Activated B cell treated with CpG ODN at 0.5 μM for 24 hours (primary cell): ENCODE results near the gene TIGAR. TPM values are rescaled to one million over a fixed set of nuclear protein-coding genes. Genes with fewer than 3 reads are reported as not detected.

ENCODE experiments used
- ATAC-seq: fragments of 200-7000 bp; cut with Tn5 transposase; one replicate; pipeline ENCODE4 v1.10.0; 2021; ENCODE audit warnings: low read depth, mild to moderate bottlenecking, moderate library complexity
- CTCF ChIA-PET: fragments of 350-600 bp; sonication (Branson Sonifier 250); formaldehyde crosslinking; loops from one replicate; lab custom pipeline; 2021; ENCODE audit warnings: antibody characterized with exemption; lab: Charles Lee
- POLR2A ChIA-PET: fragments of 350-600 bp; sonication (Branson Sonifier 250); formaldehyde crosslinking; loops from one replicate; lab custom pipeline; 2021; ENCODE audit warnings: antibody characterized with exemption; lab: Charles Lee
- DNase-seq: peaks from one replicate; pipeline ENCODE4 v3.0.0; 2022
- H3K27ac Mint-ChIP-seq: one replicate; pipeline ENCODE4 v1.8.0; 2020; ENCODE audit warnings: mixed read lengths
- H3K27me3 Mint-ChIP-seq: one replicate; pipeline ENCODE4 v1.8.0; 2021; ENCODE audit warnings: mixed read lengths
- H3K36me3 Mint-ChIP-seq: one replicate; pipeline ENCODE4 v1.8.0; 2021; ENCODE audit warnings: low read depth, mixed read lengths
- H3K4me1 Mint-ChIP-seq: one replicate; pipeline ENCODE4 v1.8.0; 2021; ENCODE audit warnings: mixed read lengths
- H3K4me3 Mint-ChIP-seq: one replicate; pipeline ENCODE4 v1.8.0; 2020; ENCODE audit warnings: mild to moderate bottlenecking, mixed read lengths
- H3K9me3 Mint-ChIP-seq: one replicate; pipeline ENCODE4 v1.8.0; 2020; ENCODE audit warnings: mixed read lengths
- CTCF ChIP-seq: fragments of 200-600 bp; IDR thresholded peaks from one replicate; pipeline ENCODE4 v1.8.0; 2022; ENCODE audit warnings: antibody characterized with exemption, mild to moderate bottlenecking
- intact Hi-C: fragments of 100-400 bp; cut with micrococcal nuclease; formaldehyde crosslinking; loops from one replicate; pipeline ENCODE4 v1.15.1; 2024
- total RNA-seq: library from RNA; stranded (reverse); gene quantifications from 2 replicates; pipeline ENCODE4 v1.2.3, GENCODE V29; 2022

Gene TIGAR
- total RNA-seq, 1 donor from 2014 or later: 10.2 TPM

GRCh38 chr12:4303750-4304149 is 17.3 kb upstream of the TIGAR start:
- intact Hi-C loops: no loop called here
- Mint-ChIP-seq H3K27ac (no peak overlapping the region), H3K4me1 (no peaks in the 10 kb centered on the region), H3K9me3 (no peaks in the 10 kb centered on the region), H3K36me3 (peaks cover 88% of the 10 kb centered on the region), H3K27me3 (no peaks in the 10 kb centered on the region), H3K4me3 (no peak overlapping the region)
- ATAC-seq (no peak), DNase-seq (no peak)
- no peak for TF ChIP-seq CTCF
- CTCF ChIA-PET: no interaction called here
- POLR2A ChIA-PET: interaction anchor here (0.8 kb wide), 1 partner anchor 385 kb away, joined by 4 read pairs; no protein-coding TSS in a partner anchor

GRCh38 chr12:4307593-4308333 is 13.2 kb upstream of the TIGAR start:
- Mint-ChIP-seq H3K36me3 (peaks cover 54% of the 10 kb centered on the region), H3K27me3 (no peaks in the 10 kb centered on the region), H3K9me3 (no peaks in the 10 kb centered on the region), H3K27ac (no peak overlapping the region), H3K4me3 (no peak overlapping the region), H3K4me1 (no peaks in the 10 kb centered on the region)
- ATAC-seq (peak; percentile 68), DNase-seq (no peak)
- POLR2A ChIA-PET: interaction anchor here (0.8 kb wide), 1 partner anchor 19 kb away, joined by 14 read pairs; no protein-coding TSS in a partner anchor
- CTCF ChIA-PET: no interaction called here
- TF ChIP-seq CTCF: no peak
- intact Hi-C loops: loop anchor here (2.0 to 5.0 kb wide), 3 partner anchors 115 to 451 kb away; no protein-coding TSS in a partner anchor

GRCh38 chr12:4308334-4308950 is 12.6 kb upstream of the TIGAR start:
- POLR2A ChIA-PET: no interaction called here
- TF ChIP-seq CTCF: no peak
- H3K27ac Mint-ChIP-seq: no peak overlapping the region
- H3K36me3 Mint-ChIP-seq: peaks cover 47% of the 10 kb centered on the region
- DNase-seq (no peak), ATAC-seq (no peak)
- no peaks in the 10 kb centered on the region for H3K9me3 Mint-ChIP-seq
- CTCF ChIA-PET: no interaction called here
- no peak overlapping the region for H3K4me3 Mint-ChIP-seq
- no peaks in the 10 kb centered on the region for H3K4me1 Mint-ChIP-seq
- no peaks in the 10 kb centered on the region for H3K27me3 Mint-ChIP-seq
- intact Hi-C loops: loop anchor here (2.0 to 5.0 kb wide), 3 partner anchors 114 to 450 kb away; no protein-coding TSS in a partner anchor

GRCh38 chr12:4311776-4312175 is 9.2 kb upstream of the TIGAR start:
- no peak for TF ChIP-seq CTCF
- H3K4me3 Mint-ChIP-seq: no peak overlapping the region
- H3K4me1 Mint-ChIP-seq: no peaks in the 10 kb centered on the region
- H3K36me3 Mint-ChIP-seq: peaks cover 16% of the 10 kb centered on the region
- no peaks in the 10 kb centered on the region for H3K9me3 Mint-ChIP-seq
- no peaks in the 10 kb centered on the region for H3K27me3 Mint-ChIP-seq
- no peak for ATAC-seq
- H3K27ac Mint-ChIP-seq: no peak overlapping the region
- intact Hi-C loops: no loop called here
- POLR2A ChIA-PET: interaction anchor here (1.2 kb wide), 1 partner anchor 10 kb away, joined by 4 read pairs; no protein-coding TSS in a partner anchor
- CTCF ChIA-PET: interaction anchor here (1.2 kb wide), 1 partner anchor 35 kb away, joined by 3 read pairs; no protein-coding TSS in a partner anchor
- DNase-seq: no peak

GRCh38 chr12:4312251-4312650 is 8.8 kb upstream of the TIGAR start:
- ChIA-PET POLR2A (interaction anchor here (1.2 kb wide), 1 partner anchor 9 kb away, joined by 4 read pairs; no protein-coding TSS in a partner anchor), CTCF (interaction anchor here (1.2 kb wide), 1 partner anchor 35 kb away, joined by 3 read pairs; no protein-coding TSS in a partner anchor)
- intact Hi-C loops: no loop called here
- no peaks in the 10 kb centered on the region for H3K27me3 Mint-ChIP-seq
- no peaks in the 10 kb centered on the region for H3K9me3 Mint-ChIP-seq
- H3K4me1 Mint-ChIP-seq: no peaks in the 10 kb centered on the region
- H3K27ac Mint-ChIP-seq: no peak overlapping the region
- TF ChIP-seq CTCF: no peak
- DNase-seq (no peak), ATAC-seq (no peak)
- peaks cover 11% of the 10 kb centered on the region for H3K36me3 Mint-ChIP-seq
- no peak overlapping the region for H3K4me3 Mint-ChIP-seq
